Measurements from ENCODE around the gene POR. TPM values are rescaled to one million over a fixed set of nuclear protein-coding genes. Genes with fewer than 3 reads are reported as not detected.

Gene POR
- polyA plus RNA-seq, 1 donor from 2014 or later = 61.2 TPM

DNA sequence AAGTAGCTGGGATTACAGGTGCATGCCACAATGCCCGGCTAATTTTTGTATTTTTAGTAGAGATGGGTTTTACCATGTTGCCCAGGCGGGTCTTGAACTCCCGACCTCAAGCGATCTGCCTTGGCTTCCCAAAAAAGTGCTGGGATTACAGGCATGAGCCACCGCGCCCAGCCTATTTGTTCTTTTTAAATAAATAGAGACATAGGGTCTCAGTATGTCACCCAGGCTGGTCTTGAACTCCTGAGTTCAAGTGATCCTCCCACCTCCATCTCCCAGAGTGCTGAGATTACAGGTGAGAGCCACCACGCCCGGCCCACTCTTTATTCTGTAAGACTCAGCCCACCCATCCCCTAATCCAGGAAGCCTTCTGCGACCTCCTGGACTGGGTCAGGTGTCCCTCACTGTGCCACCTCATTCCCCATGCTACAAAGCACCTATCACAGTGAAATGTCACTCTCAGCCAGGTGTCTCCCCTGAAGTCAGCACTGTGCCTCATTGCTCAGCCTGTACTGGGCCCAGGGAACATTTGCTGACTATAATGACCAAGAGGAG, 76.7 kb downstream of the POR start:
- no peaks in the 10 kb centered on the region for H3K79me2 ChIP-seq (replicated peaks; ENCODE audit: insufficient read depth, low read length)
- H3K9me3 ChIP-seq (ENCODE audit: low read length) = no peaks in the 10 kb centered on the region
- no peak overlapping the region for H3K4me2 ChIP-seq (ENCODE audit: low read length)
- no peak overlapping the region for H2AFZ ChIP-seq (ENCODE audit: low read depth, low read length)
- no peaks in the 10 kb centered on the region for H3K27me3 ChIP-seq (ENCODE audit: insufficient read depth, low read depth, low read length)
- no peak overlapping the region for H3K4me3 ChIP-seq (ENCODE audit: low read length)
- TF ChIP-seq EZH2 (IDR thresholded peaks at IDR 0.05; ENCODE audit: borderline replicate concordance, insufficient read depth, low read length, poor library complexity, severe bottlenecking) (no peak), SMC3 (conservative IDR thresholded peaks at IDR 0.05; ENCODE audit: poor library complexity) (no peak), TAF1 (IDR thresholded peaks at IDR 0.05; ENCODE audit: low read depth) (no peak), RAD21 (conservative IDR thresholded peaks at IDR 0.05) (no peak), EP300 (conservative IDR thresholded peaks at IDR 0.05; ENCODE audit: poor library complexity, severe bottlenecking) (no peak), POLR2AphosphoS5 (IDR thresholded peaks at IDR 0.05) (no peak), MXI1 (conservative IDR thresholded peaks at IDR 0.05; ENCODE audit: poor library complexity, severe bottlenecking) (no peak)
- TF ChIP-seq, protein P1, sequence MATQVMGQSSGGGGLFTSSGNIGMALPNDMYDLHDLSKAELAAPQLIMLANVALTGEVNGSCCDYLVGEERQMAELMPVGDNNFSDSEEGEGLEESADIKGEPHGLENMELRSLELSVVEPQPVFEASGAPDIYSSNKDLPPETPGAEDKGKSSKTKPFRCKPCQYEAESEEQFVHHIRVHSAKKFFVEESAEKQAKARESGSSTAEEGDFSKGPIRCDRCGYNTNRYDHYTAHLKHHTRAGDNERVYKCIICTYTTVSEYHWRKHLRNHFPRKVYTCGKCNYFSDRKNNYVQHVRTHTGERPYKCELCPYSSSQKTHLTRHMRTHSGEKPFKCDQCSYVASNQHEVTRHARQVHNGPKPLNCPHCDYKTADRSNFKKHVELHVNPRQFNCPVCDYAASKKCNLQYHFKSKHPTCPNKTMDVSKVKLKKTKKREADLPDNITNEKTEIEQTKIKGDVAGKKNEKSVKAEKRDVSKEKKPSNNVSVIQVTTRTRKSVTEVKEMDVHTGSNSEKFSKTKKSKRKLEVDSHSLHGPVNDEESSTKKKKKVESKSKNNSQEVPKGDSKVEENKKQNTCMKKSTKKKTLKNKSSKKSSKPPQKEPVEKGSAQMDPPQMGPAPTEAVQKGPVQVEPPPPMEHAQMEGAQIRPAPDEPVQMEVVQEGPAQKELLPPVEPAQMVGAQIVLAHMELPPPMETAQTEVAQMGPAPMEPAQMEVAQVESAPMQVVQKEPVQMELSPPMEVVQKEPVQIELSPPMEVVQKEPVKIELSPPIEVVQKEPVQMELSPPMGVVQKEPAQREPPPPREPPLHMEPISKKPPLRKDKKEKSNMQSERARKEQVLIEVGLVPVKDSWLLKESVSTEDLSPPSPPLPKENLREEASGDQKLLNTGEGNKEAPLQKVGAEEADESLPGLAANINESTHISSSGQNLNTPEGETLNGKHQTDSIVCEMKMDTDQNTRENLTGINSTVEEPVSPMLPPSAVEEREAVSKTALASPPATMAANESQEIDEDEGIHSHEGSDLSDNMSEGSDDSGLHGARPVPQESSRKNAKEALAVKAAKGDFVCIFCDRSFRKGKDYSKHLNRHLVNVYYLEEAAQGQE (IDR thresholded peaks at IDR 0.05; ENCODE audit: borderline replicate concordance) = no peak
- TF ChIP-seq, protein P2, sequence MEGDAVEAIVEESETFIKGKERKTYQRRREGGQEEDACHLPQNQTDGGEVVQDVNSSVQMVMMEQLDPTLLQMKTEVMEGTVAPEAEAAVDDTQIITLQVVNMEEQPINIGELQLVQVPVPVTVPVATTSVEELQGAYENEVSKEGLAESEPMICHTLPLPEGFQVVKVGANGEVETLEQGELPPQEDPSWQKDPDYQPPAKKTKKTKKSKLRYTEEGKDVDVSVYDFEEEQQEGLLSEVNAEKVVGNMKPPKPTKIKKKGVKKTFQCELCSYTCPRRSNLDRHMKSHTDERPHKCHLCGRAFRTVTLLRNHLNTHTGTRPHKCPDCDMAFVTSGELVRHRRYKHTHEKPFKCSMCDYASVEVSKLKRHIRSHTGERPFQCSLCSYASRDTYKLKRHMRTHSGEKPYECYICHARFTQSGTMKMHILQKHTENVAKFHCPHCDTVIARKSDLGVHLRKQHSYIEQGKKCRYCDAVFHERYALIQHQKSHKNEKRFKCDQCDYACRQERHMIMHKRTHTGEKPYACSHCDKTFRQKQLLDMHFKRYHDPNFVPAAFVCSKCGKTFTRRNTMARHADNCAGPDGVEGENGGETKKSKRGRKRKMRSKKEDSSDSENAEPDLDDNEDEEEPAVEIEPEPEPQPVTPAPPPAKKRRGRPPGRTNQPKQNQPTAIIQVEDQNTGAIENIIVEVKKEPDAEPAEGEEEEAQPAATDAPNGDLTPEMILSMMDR (IDR thresholded peaks at IDR 0.05; ENCODE audit: poor library complexity, severe bottlenecking) = no peak
- H3K36me3 ChIP-seq (ENCODE audit: insufficient read depth, low read length) = no peaks in the 10 kb centered on the region
- no peaks in the 10 kb centered on the region for H3K9me2 ChIP-seq (ENCODE audit: insufficient read depth, low read length)
- no peaks in the 10 kb centered on the region for H4K20me1 ChIP-seq (ENCODE audit: insufficient read depth)
- no peaks in the 10 kb centered on the region for H3F3A ChIP-seq (ENCODE audit: insufficient read depth, low read length, poor library complexity, severe bottlenecking)
- no peak overlapping the region for H3K9ac ChIP-seq (ENCODE audit: low read length)
- H3K27ac ChIP-seq (ENCODE audit: low read length) = no peak overlapping the region

DNA sequence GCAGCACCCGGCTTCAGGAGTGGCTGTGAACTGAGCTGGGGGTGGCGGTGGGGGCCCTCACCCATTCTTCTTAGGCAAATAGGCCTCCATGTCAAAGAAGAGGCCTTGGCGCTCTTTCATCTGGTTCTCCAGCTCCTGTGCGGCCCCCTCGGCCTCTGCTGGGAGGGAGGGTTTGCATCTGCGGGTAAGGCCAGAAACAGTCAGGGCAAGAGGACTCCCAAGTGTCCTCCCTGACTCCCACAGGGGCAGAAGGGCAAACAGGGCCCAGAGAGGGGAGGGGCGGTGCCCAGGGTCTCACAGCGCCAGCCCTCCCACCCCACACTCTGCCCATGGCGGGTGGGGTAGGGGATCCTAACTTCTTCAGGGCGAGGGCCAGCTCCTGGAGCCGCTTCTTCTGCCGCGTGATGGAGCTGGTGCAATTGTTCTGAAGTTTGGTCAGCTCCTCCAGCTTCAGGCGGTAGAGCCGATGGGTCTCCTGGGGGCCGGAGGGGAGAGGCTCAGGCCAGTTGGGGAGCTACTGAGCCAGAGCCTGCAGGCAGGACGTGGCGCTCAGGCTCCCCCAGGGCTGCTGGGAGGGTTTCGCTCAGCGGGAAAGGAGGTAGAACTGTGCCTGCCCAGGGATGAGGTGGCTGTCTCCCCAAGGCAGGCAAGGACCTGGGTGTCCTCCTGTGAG, 77.3 kb downstream of the POR start:
- no peak overlapping the region for H3K27ac ChIP-seq (ENCODE audit: low read length)
- no peaks in the 10 kb centered on the region for H3F3A ChIP-seq (ENCODE audit: insufficient read depth, low read length, poor library complexity, severe bottlenecking)
- H3K9me2 ChIP-seq (ENCODE audit: insufficient read depth, low read length) = no peaks in the 10 kb centered on the region
- no peaks in the 10 kb centered on the region for H3K79me2 ChIP-seq (replicated peaks; ENCODE audit: insufficient read depth, low read length)
- no peaks in the 10 kb centered on the region for H3K9me3 ChIP-seq (ENCODE audit: low read length)
- no peaks in the 10 kb centered on the region for H3K27me3 ChIP-seq (ENCODE audit: insufficient read depth, low read depth, low read length)
- TF ChIP-seq EZH2 (IDR thresholded peaks at IDR 0.05; ENCODE audit: borderline replicate concordance, insufficient read depth, low read length, poor library complexity, severe bottlenecking) = no peak
- TF ChIP-seq SMC3 (conservative IDR thresholded peaks at IDR 0.05; ENCODE audit: poor library complexity) = no peak
- TF ChIP-seq, protein P2 (IDR thresholded peaks at IDR 0.05; ENCODE audit: poor library complexity, severe bottlenecking) = no peak
- no peak for TF ChIP-seq POLR2AphosphoS5 (IDR thresholded peaks at IDR 0.05)
- no peak for TF ChIP-seq MXI1 (conservative IDR thresholded peaks at IDR 0.05; ENCODE audit: poor library complexity, severe bottlenecking)
- no peak for TF ChIP-seq EP300 (conservative IDR thresholded peaks at IDR 0.05; ENCODE audit: poor library complexity, severe bottlenecking)
- no peak for TF ChIP-seq RAD21 (conservative IDR thresholded peaks at IDR 0.05)
- no peak for TF ChIP-seq TAF1 (IDR thresholded peaks at IDR 0.05; ENCODE audit: low read depth)
- TF ChIP-seq, protein P1 (IDR thresholded peaks at IDR 0.05; ENCODE audit: borderline replicate concordance) = no peak
- H3K36me3 ChIP-seq (ENCODE audit: insufficient read depth, low read length) = no peaks in the 10 kb centered on the region
- no peak overlapping the region for H3K9ac ChIP-seq (ENCODE audit: low read length)
- no peaks in the 10 kb centered on the region for H4K20me1 ChIP-seq (ENCODE audit: insufficient read depth)
- H3K4me3 ChIP-seq (ENCODE audit: low read length) = no peak overlapping the region
- H2AFZ ChIP-seq (ENCODE audit: low read depth, low read length) = no peak overlapping the region
- no peak overlapping the region for H3K4me2 ChIP-seq (ENCODE audit: low read length)

All from neural cell (in vitro differentiated cells).